ENCODE data around the gene CTSL. TPM values are rescaled to one million over a fixed set of nuclear protein-coding genes. Genes with fewer than 3 reads are reported as not detected.

Gene CTSL
- total and polyA plus RNA-seq, 2 of the 13 experiments (the other 11 are each of a cell fraction or from before 2014, with no cell fraction given): 78.1 to 113 TPM

DNA sequence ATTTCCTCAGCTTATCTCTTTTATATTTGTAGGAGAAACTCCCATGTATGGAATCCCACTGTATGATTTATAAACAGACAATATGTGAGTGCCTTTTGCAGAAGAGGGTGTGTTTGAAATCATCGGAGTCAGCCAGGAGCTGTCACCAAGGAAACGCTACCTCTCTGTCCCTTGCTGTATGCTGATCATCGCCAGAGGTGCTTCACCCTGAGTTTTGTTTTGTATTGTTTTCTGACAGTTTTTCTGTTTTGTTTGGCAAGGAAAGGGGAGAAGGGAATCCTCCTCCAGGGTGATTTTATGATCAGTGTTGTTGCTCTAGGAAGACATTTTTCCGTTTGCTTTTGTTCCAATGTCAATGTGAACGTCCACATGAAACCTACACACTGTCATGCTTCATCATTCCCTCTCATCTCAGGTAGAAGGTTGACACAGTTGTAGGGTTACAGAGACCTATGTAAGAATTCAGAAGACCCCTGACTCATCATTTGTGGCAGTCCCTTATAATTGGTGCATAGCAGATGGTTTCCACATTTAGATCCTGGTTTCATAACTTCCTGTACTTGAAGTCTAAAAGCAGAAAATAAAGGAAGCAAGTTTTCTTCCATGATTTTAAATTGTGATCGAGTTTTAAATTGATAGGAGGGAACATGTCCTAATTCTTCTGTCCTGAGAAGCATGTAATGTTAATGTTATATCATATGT is 18.0 kb upstream of the CTSL start:
- 95% methylated on average over 6 of the region's 6 CpGs for WGBS (ENCODE audit: low lambda C conversion rate)
- ChIA-PET CTCF (ENCODE audit: low intra/inter-chr PET ratio, low total read pairs) (no interaction called here), POLR2A (no interaction called here)
- H3K27me3 ChIP-seq (ENCODE audit: control insufficient read depth in 1 of 2, insufficient read depth in 2 of 2, low read length in 2 of 2): no peaks in the 10 kb centered on the region
- peaks cover 4 to 23% of the 10 kb centered on the region in 2 experiments; a peak in 4 of 5 replicates for H3K36me3 ChIP-seq (replicated peaks in 1 of 2; ENCODE audit: control insufficient read depth in 1 of 2, insufficient read depth in 2 of 2, low read length in 2 of 2)
- intact Hi-C loops (cut with micrococcal nuclease; ENCODE audit: unreplicated experiment): no loop called here
- no peaks in the 10 kb centered on the region for H3K9me3 ChIP-seq (ENCODE audit: low read length)
- DNase-seq (ENCODE audit: low spot score): no peak
- FAIRE-seq: no peak
- no peaks in the 10 kb centered on the region for H3K79me2 ChIP-seq (ENCODE audit: insufficient read depth, low read length)
- no peak overlapping the region for H3K9ac ChIP-seq (ENCODE audit: insufficient read depth, low read depth, low read length)
- peaks cover 25% of the 10 kb centered on the region for H3K4me1 ChIP-seq (ENCODE audit: insufficient read depth, low read length)
- no peak overlapping the region for H3K4me3 ChIP-seq (replicated peaks in 1 of 3; ENCODE audit: insufficient read depth in 1 of 3, low read depth in 2 of 3, low read length in 3 of 3)
- in situ Hi-C loops (cut with HindIII; ENCODE audit: extremely low pct_ligation_motif_present, low pct_unique_long_range_greater_than_20kb): no loop called here
- H3K4me2 ChIP-seq (ENCODE audit: low read depth, low read length): no peak overlapping the region
- no peak overlapping the region for H3K27ac ChIP-seq (ENCODE audit: extremely low read length, insufficient read depth, low read length)
- no peaks in the 10 kb centered on the region for H4K20me1 ChIP-seq (ENCODE audit: insufficient read depth, low read length)
- no TSS peak for BruUV-seq (replicated peaks)
- H2AFZ ChIP-seq (ENCODE audit: low read length): no peak overlapping the region
- no peak for ATAC-seq
- TF ChIP-seq ZNF891 (CRISPR knock-in tag; IDR thresholded peaks at IDR 0.05) (no peak), MAFK (conservative IDR thresholded peaks at IDR 0.05 in 1 of 2, IDR thresholded peaks at IDR 0.05 in 1 of 2; ENCODE audit: low read length in 2 of 2) (peak in 1 of 2 experiments; percentile 29; a peak in 1 of 4 replicates)

DNA sequence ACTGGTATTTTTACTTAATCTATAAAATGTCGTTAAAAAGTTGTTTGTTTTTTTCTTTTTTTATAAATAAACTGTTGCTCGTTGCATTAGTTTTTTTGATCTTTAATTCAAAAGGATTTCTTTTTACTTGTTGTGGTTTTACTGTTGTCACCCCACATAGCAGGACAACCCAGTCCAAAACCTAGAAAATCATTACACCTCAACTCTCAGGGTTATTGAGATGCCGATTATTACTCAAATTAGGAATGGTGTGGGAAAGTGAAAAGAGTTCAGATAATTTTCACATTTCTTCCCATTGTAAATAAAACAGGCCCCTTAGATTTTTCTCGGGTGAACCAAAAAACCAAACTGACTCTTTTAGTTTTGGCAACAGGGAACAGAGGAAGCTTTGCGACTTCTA is 17.4 kb upstream of the CTSL start:
- intact Hi-C loops (cut with micrococcal nuclease; ENCODE audit: unreplicated experiment): no loop called here
- ATAC-seq: no peak
- in situ Hi-C loops (cut with HindIII; ENCODE audit: extremely low pct_ligation_motif_present, low pct_unique_long_range_greater_than_20kb): no loop called here
- no peak for TF ChIP-seq ZNF138 (CRISPR knock-in tag; IDR thresholded peaks at IDR 0.05; ENCODE audit: low read depth)
- no peak for TF ChIP-seq ZNF713 (CRISPR knock-in tag; IDR thresholded peaks at IDR 0.05)
- TF ChIP-seq, protein P1, sequence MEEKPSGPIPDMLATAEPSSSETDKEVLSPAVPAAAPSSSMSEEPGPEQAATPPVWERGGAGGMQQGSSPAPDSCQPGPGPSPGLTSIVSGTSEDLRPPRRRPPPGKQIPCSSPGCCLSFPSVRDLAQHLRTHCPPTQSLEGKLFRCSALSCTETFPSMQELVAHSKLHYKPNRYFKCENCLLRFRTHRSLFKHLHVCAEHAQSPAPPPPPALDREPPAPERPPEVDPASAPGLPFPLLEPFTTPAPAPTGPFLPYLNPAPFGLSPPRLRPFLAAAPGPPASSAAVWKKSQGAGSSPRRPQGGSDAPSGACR (CRISPR knock-in tag; IDR thresholded peaks at IDR 0.05): no peak
- TF ChIP-seq, protein P2, sequence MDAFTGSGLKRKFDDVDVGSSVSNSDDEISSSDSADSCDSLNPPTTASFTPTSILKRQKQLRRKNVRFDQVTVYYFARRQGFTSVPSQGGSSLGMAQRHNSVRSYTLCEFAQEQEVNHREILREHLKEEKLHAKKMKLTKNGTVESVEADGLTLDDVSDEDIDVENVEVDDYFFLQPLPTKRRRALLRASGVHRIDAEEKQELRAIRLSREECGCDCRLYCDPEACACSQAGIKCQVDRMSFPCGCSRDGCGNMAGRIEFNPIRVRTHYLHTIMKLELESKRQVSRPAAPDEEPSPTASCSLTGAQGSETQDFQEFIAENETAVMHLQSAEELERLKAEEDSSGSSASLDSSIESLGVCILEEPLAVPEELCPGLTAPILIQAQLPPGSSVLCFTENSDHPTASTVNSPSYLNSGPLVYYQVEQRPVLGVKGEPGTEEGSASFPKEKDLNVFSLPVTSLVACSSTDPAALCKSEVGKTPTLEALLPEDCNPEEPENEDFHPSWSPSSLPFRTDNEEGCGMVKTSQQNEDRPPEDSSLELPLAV (CRISPR knock-in tag; conservative IDR thresholded peaks at IDR 0.05; ENCODE audit: low read depth): no peak
- TF ChIP-seq, protein P3, sequence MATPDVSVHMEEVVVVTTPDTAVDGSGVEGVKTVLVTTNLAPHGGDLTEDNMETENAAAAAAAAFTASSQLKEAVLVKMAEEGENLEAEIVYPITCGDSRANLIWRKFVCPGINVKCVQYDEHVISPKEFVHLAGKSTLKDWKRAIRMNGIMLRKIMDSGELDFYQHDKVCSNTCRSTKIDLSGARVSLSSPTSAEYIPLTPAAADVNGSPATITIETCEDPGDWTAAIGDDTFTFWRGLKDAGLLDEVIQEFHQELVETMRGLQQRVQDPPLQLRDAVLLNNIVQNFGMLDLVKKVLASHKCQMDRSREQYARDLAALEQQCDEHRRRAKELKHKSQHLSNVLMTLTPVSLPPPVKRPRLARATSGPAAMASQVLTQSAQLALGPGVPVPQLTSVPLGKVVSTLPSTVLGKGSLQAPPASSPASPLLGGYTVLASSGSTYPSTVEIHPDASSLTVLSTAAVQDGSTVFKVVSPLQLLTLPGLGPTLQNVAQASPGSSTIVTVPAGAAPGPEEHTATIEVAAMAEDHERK (CRISPR knock-in tag; IDR thresholded peaks at IDR 0.05; ENCODE audit: low read depth): no peak
- TF ChIP-seq POGK (CRISPR knock-in tag; conservative IDR thresholded peaks at IDR 0.05): no peak
- no peak for TF ChIP-seq ZNF431 (CRISPR knock-in tag; IDR thresholded peaks at IDR 0.05; ENCODE audit: borderline replicate concordance, low read depth)
- TF ChIP-seq ZNF253 (CRISPR knock-in tag; IDR thresholded peaks at IDR 0.05; ENCODE audit: borderline replicate concordance): no peak
- TF ChIP-seq ZBTB1 (CRISPR knock-in tag; IDR thresholded peaks at IDR 0.05; ENCODE audit: borderline replicate concordance): no peak

More for the DNA sequence above, 17.4 kb upstream of the CTSL start:
- 89% methylated on average over 5 of the region's 5 CpGs for WGBS (ENCODE audit: low lambda C conversion rate)
- Histone ChIP-seq H3K4me1 (ENCODE audit: insufficient read depth, low read length) (peaks cover 29% of the 10 kb centered on the region), H2AFZ (ENCODE audit: low read length) (no peak overlapping the region), H3K27me3 (ENCODE audit: control insufficient read depth in 1 of 2, insufficient read depth in 2 of 2, low read length in 2 of 2) (no peaks in the 10 kb centered on the region), H3K4me2 (ENCODE audit: low read depth, low read length) (no peak overlapping the region), H3K36me3 (replicated peaks in 1 of 2; ENCODE audit: control insufficient read depth in 1 of 2, insufficient read depth in 2 of 2, low read length in 2 of 2) (peaks cover 4 to 19% of the 10 kb centered on the region in 2 experiments; a peak in 4 of 5 replicates), H3K9ac (ENCODE audit: insufficient read depth, low read depth, low read length) (no peak overlapping the region), H3K9me3 (ENCODE audit: low read length) (no peaks in the 10 kb centered on the region), H3K27ac (ENCODE audit: extremely low read length, insufficient read depth, low read length) (no peak overlapping the region), H3K79me2 (ENCODE audit: insufficient read depth, low read length) (no peaks in the 10 kb centered on the region), H3K4me3 (replicated peaks in 1 of 3; ENCODE audit: insufficient read depth in 1 of 3, low read depth in 2 of 3, low read length in 3 of 3) (no peak overlapping the region), H4K20me1 (ENCODE audit: insufficient read depth, low read length) (no peaks in the 10 kb centered on the region)
- ChIA-PET POLR2A (interaction anchor here (1.2 kb wide), 1 partner anchor 17 kb away, joined by 4 read pairs; the partner anchor contains the start of gene CTSL), CTCF (ENCODE audit: low intra/inter-chr PET ratio, low total read pairs) (no interaction called here)
- no peak for FAIRE-seq
- no peak for DNase-seq (ENCODE audit: low spot score)
- BruUV-seq (replicated peaks): no TSS peak
